K562 (cell line): ENCODE results near the gene LPCAT1. TPM values are rescaled to one million over a fixed set of nuclear protein-coding genes. Genes with fewer than 3 reads are reported as not detected.
A peak's percentile ranks its signal among the peaks of the same experiment; 100 is the strongest.

Experiments used
- CREB1 ChIP-seq, 2 experiments: sonication (generic) in 1 of 2; formaldehyde crosslinking in 1 of 2; IDR thresholded peaks; 2 replicates each; pipeline versions ENCODE4 v1.6.1 to v1.8.0; 2012 to 2022; ENCODE audit warnings: inconsistent platforms in 1 of 2, mild to moderate bottlenecking in 1 of 2, missing genetic modification reagents in 1 of 2, moderate library complexity in 1 of 2
- E2F3 ChIP-seq: fragments of 250-450 bp; sonication (Bioruptor Pico); IDR thresholded peaks from 2 replicates; pipeline ENCODE4 v1.4.0; 2020; ENCODE audit warnings: mild to moderate bottlenecking
- EHMT2 ChIP-seq: fragments of 450-650 bp; IDR thresholded peaks from 2 replicates; pipeline ENCODE4 v1.6.1; 2018; ENCODE audit warnings: antibody characterized with exemption
- HDAC2 ChIP-seq: fragments of 450-650 bp; IDR thresholded peaks from 2 replicates; pipeline ENCODE4 v1.6.1; 2016; ENCODE audit warnings: mild to moderate bottlenecking
- HNRNPUL1 ChIP-seq: fragments of 200-400 bp; formaldehyde crosslinking; IDR thresholded peaks from 2 replicates; pipeline ENCODE4 v1.6.1; 2017; ENCODE audit warnings: low read length
- JUND ChIP-seq, 2 experiments: IDR thresholded peaks; 2 replicates in 1 of 2; 3 replicates in 1 of 2; pipeline ENCODE4 v1.6.1; 2011; ENCODE audit warnings: borderline replicate concordance in 2 of 2, low read depth in 2 of 2, low read length in 2 of 2, improper control_type of control experiment in 1 of 2, missing biosample characterization in 1 of 2, missing genetic modification characterization in 1 of 2, missing genetic modification reagents in 1 of 2
- MNT ChIP-seq, 2 experiments: fragments of 450-650 bp; conservative IDR thresholded peaks; 2 replicates each; pipeline ENCODE4 v1.6.1; 2017; ENCODE audit warnings: mild to moderate bottlenecking in 2 of 2, moderate library complexity in 2 of 2
- SAP30 ChIP-seq: fragments of 200-600 bp; sonication (generic); IDR thresholded peaks from 2 replicates; pipeline ENCODE4 v1.6.1; 2012; ENCODE audit warnings: borderline replicate concordance, low read depth, mild to moderate bottlenecking, moderate library complexity, low read length, control low read depth, inconsistent platforms; ENCODE audit not compliant: insufficient read depth, poor library complexity, severe bottlenecking
- SFPQ ChIP-seq: fragments of 200-400 bp; formaldehyde crosslinking; IDR thresholded peaks from 2 replicates; pipeline ENCODE4 v1.6.1; 2017; ENCODE audit warnings: mild to moderate bottlenecking, low read depth, low read length, moderate library complexity
- SMAD4 ChIP-seq: fragments of 250-450 bp; sonication (Bioruptor Pico); conservative IDR thresholded peaks from 2 replicates; pipeline ENCODE4 v1.8.0; 2021; ENCODE audit warnings: inconsistent platforms, mild to moderate bottlenecking, moderate library complexity
- SPI1 ChIP-seq: IDR thresholded peaks from 2 replicates; pipeline ENCODE4 v1.6.1; 2011; ENCODE audit warnings: low read depth, low read length, control low read depth, borderline replicate concordance
- ZBTB7A ChIP-seq: IDR thresholded peaks from 2 replicates; pipeline ENCODE4 v1.6.1; 2011; ENCODE audit warnings: low read depth, mild to moderate bottlenecking, low read length, moderate library complexity, borderline replicate concordance; ENCODE audit not compliant: control insufficient read depth
- ZNF239 ChIP-seq: fragments of 250-450 bp; sonication (Bioruptor Pico); IDR thresholded peaks from 2 replicates; pipeline ENCODE4 v1.4.0; 2020; ENCODE audit warnings: mild to moderate bottlenecking
- ZNF77 ChIP-seq: fragments of 250-450 bp; sonication (Bioruptor Pico); IDR thresholded peaks from 2 replicates; pipeline ENCODE4 v1.5.0; 2020
- polyA plus RNA-seq, 8 experiments: library from polyadenylated mRNA; depleted of rRNA in 4 of 8; stranded (reverse) in 5 of 8; unstranded in 3 of 8; fragments of >200 nt; fragmentation: Nextera tagmentation in 2 of 8; fragmentation: Illumina TruSeq in 1 of 8; extraction: Ambion mirVana in 2 of 8; extraction: Trizol in 1 of 8; gene quantifications; 2 replicates each; pipeline versions ENCODE4 v1.2.1 to v1.2.3, GENCODE V29; 2011 to 2014; ENCODE audit warnings: inconsistent platforms in 1 of 8, missing spikeins in 1 of 8
- total RNA-seq, 7 experiments: library from RNA; depleted of rRNA in 6 of 7; stranded (reverse); fragments of >200 nt in 6 of 7; fragmentation: Illumina TruSeq in 2 of 7; extraction: Trizol in 2 of 7; gene quantifications; 2 replicates each; pipeline versions ENCODE4 v1.2.1 to v1.2.3, GENCODE V29; 2011 to 2021; ENCODE audit warnings: low replicate concordance in 1 of 7
- TF ChIP-seq, protein P1 (sequence below): sonication (generic); formaldehyde crosslinking; IDR thresholded peaks from 2 replicates; pipeline ENCODE4 v1.9.0; 2022; ENCODE audit warnings: mild to moderate bottlenecking, missing genetic modification reagents
- TF ChIP-seq, protein P2 (sequence below): fragments of 250-450 bp; sonication (Bioruptor Pico); IDR thresholded peaks from 2 replicates; pipeline ENCODE4 v1.8.0; 2022; ENCODE audit warnings: inconsistent platforms

The LPCAT1 gene
- total and polyA plus RNA-seq, 9 of the 15 experiments (the other 6 are each of a cell fraction or from before 2014, with no cell fraction given), result 0.14 to 18.4 (median 13.9) TPM

- TF ChIP-seq, protein P1, sequence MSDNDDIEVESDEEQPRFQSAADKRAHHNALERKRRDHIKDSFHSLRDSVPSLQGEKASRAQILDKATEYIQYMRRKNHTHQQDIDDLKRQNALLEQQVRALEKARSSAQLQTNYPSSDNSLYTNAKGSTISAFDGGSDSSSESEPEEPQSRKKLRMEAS (CRISPR knock-in tag), result peak; percentile 88
- TF ChIP-seq HDAC2, result peak; percentile 29; the same call in 1 of the 2 replicates
- 0 out of 2 replicates have a peak, but pooled peaks have one; percentile 16 for TF ChIP-seq SPI1
- TF ChIP-seq E2F3 (CRISPR knock-in tag), result peak; percentile 51; the same call in 1 of the 2 replicates
- TF ChIP-seq JUND (IDR thresholded peaks at IDR 0.05; ENCODE audit: borderline replicate concordance, low read depth, low read length), result no peak
- TF ChIP-seq JUND (tag; IDR thresholded peaks at IDR 0.05; ENCODE audit: borderline replicate concordance, low read depth, low read length), result no peak
- TF ChIP-seq SAP30, result peak; percentile 10
- no peak for TF ChIP-seq HNRNPUL1
- TF ChIP-seq SMAD4 (CRISPR knock-in tag), result peak; percentile 50; the same call in 1 of the 2 replicates
- TF ChIP-seq ZNF77 (CRISPR knock-in tag), result no peak
- no peak for TF ChIP-seq ZNF239 (CRISPR knock-in tag)
- 0 out of 4 replicates have a peak, but pooled peaks of 1 of the 2 experiments have one; percentile 23 for TF ChIP-seq MNT (conservative IDR thresholded peaks at IDR 0.05)
- no peak for TF ChIP-seq EHMT2
- TF ChIP-seq, protein P2, sequence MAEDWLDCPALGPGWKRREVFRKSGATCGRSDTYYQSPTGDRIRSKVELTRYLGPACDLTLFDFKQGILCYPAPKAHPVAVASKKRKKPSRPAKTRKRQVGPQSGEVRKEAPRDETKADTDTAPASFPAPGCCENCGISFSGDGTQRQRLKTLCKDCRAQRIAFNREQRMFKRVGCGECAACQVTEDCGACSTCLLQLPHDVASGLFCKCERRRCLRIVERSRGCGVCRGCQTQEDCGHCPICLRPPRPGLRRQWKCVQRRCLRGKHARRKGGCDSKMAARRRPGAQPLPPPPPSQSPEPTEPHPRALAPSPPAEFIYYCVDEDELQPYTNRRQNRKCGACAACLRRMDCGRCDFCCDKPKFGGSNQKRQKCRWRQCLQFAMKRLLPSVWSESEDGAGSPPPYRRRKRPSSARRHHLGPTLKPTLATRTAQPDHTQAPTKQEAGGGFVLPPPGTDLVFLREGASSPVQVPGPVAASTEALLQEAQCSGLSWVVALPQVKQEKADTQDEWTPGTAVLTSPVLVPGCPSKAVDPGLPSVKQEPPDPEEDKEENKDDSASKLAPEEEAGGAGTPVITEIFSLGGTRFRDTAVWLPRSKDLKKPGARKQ (CRISPR knock-in tag), result no peak
- no peak for TF ChIP-seq SFPQ
- TF ChIP-seq CREB1 (IDR thresholded peaks at IDR 0.05), result peak; percentile 17; the same call in 1 of the 2 replicates
- TF ChIP-seq CREB1 (CRISPR knock-in tag; IDR thresholded peaks at IDR 0.05), result peak; percentile 58; the same call in 1 of the 2 replicates
- TF ChIP-seq ZBTB7A, result peak; percentile 63; the same call in 1 of the 2 replicates
Observed at GRCh38 chr5:1523793-1524480, at the start of gene LPCAT1 (continued).
